Vagina (tissue), 2 donors: ENCODE results near the gene TNS3.

ENCODE experiments used
- CTCF ChIP-seq, 3 experiments: fragments of 450-650 bp in 2 of 3; fragments of 200-600 bp in 1 of 3; sonication (generic) in 1 of 3; IDR thresholded peaks; one replicate each; pipeline ENCODE4 v1.5.1; 2017 to 2019; ENCODE audit warnings: antibody characterized with exemption in 3 of 3, mild to moderate bottlenecking in 2 of 3, moderate library complexity in 2 of 3
- POLR2A ChIP-seq, 2 donors: fragments of 450-650 bp; IDR thresholded peaks; one replicate each; pipeline ENCODE4 v1.6.1; 2017; ENCODE audit warnings: antibody characterized with exemption in 2 of 2, mild to moderate bottlenecking in 2 of 2, moderate library complexity in 2 of 2

GRCh38 chr7:47521816-47522561 lies 59.9 kb downstream of the TNS3 start:
- TF ChIP-seq CTCF (IDR thresholded peaks at IDR 0.05) (no peak), POLR2A (IDR thresholded peaks at IDR 0.05) (no peak)
